ENCODE data around the gene ASL.

GRCh38 chr7:66036788-66037187 is 38.8 kb upstream of the ASL start:
- TF ChIP-seq CTCF (IDR thresholded peaks at IDR 0.05) (no peak), POLR2AphosphoS5 (IDR thresholded peaks at IDR 0.05) (peak; percentile 33)

Data from gastroesophageal sphincter (tissue), 3 donors.